IPS-18a (cell line): ENCODE measurements around the gene STK32B.

Source experiments
- H3K27ac ChIP-seq: one replicate; pipeline ENCODE4 v1.5.1; 2013; ENCODE audit warnings: low read length
- H3K27me3 ChIP-seq: one replicate; pipeline ENCODE4 v1.6.1; 2013; ENCODE audit warnings: mild to moderate bottlenecking, low read length; ENCODE audit not compliant: control insufficient read depth, insufficient read depth
- H3K36me3 ChIP-seq: one replicate; pipeline ENCODE4 v1.6.1; 2013; ENCODE audit warnings: low read depth, low read length; ENCODE audit not compliant: control insufficient read depth
- H3K4me1 ChIP-seq: one replicate; pipeline ENCODE4 v1.6.1; 2013; ENCODE audit warnings: low read depth, low read length; ENCODE audit not compliant: control insufficient read depth
- H3K4me3 ChIP-seq: one replicate; pipeline ENCODE4 v1.5.1; 2013; ENCODE audit warnings: low read length
- H3K9ac ChIP-seq: one replicate; pipeline ENCODE4 v1.6.1; 2013; ENCODE audit warnings: mild to moderate bottlenecking, low read length, moderate library complexity
- H3K9me3 ChIP-seq: one replicate; pipeline ENCODE4 v1.6.1; 2013; ENCODE audit warnings: low read depth, low read length; ENCODE audit not compliant: control insufficient read depth

STK32B gene

GRCh38 chr4:5470318-5471198 is 419.3 kb downstream of the STK32B start:
- H3K27ac ChIP-seq = no peak overlapping the region
- no peaks in the 10 kb centered on the region for H3K4me1 ChIP-seq
- H3K4me3 ChIP-seq = no peak overlapping the region
- no peaks in the 10 kb centered on the region for H3K36me3 ChIP-seq
- no peak overlapping the region for H3K9ac ChIP-seq
- no peaks in the 10 kb centered on the region for H3K9me3 ChIP-seq
- H3K27me3 ChIP-seq = no peaks in the 10 kb centered on the region

DNA sequence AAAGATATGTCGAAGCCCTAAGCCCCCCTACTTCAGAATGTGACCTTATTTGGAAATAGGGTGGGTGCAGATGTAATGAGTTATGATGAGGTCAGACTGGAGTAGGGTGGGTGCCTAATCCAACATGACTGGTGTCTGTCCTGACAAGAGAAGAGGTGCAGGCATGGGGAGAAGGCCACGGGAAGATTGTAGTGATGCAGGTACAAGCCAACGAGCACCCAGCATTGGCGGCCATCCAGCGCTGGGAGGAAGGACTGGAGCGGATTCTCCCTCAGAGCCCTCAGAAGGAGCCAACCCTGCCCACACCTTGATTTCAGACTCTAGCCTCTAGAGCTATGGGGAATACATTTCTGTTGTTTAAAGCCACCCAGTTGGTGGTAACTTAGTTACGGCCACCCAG is 419.9 kb downstream of the STK32B start:
- no peak overlapping the region for H3K4me3 ChIP-seq
- H3K36me3 ChIP-seq = no peaks in the 10 kb centered on the region
- no peaks in the 10 kb centered on the region for H3K27me3 ChIP-seq
- no peaks in the 10 kb centered on the region for H3K4me1 ChIP-seq
- H3K9ac ChIP-seq = no peak overlapping the region
- H3K9me3 ChIP-seq = no peaks in the 10 kb centered on the region
- no peak overlapping the region for H3K27ac ChIP-seq

- Histone ChIP-seq H3K36me3 (no peaks in the 10 kb centered on the region), H3K9ac (no peak overlapping the region)
These were observed 420.4 kb downstream of the STK32B start for GRCh38 chr4:5471691-5472090.

DNA sequence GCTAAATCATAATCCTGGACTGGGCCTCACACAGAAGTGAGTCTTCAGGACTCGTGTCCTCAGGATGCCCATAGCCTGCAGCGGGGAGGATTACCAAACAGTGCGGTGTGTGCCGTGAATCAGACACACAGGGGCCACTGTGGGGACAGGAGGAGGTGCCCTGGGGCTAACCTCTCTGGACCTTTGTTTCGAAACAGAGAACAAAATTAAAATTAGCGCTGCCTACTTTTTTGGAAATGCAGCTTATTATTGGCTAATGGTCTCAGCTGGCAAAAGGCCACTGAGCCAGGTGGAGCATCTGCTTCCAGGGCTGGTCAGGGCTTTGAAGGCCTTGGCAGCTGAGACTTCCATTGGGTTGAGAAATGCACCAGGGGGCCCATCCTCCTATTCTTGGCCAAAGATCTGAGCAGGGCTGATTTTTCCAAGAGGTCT is 420.9 kb downstream of the STK32B start:
- Histone ChIP-seq H3K4me3 (no peak overlapping the region), H3K27ac (no peak overlapping the region), H3K9ac (no peak overlapping the region), H3K36me3 (no peaks in the 10 kb centered on the region), H3K4me1 (no peaks in the 10 kb centered on the region), H3K9me3 (no peaks in the 10 kb centered on the region), H3K27me3 (no peaks in the 10 kb centered on the region)

More at GRCh38 chr4:5471691-5472090, 420.4 kb downstream of the STK32B start:
- Histone ChIP-seq H3K27ac (no peak overlapping the region), H3K9me3 (no peaks in the 10 kb centered on the region), H3K27me3 (no peaks in the 10 kb centered on the region), H3K4me1 (no peaks in the 10 kb centered on the region), H3K4me3 (no peak overlapping the region)

DNA sequence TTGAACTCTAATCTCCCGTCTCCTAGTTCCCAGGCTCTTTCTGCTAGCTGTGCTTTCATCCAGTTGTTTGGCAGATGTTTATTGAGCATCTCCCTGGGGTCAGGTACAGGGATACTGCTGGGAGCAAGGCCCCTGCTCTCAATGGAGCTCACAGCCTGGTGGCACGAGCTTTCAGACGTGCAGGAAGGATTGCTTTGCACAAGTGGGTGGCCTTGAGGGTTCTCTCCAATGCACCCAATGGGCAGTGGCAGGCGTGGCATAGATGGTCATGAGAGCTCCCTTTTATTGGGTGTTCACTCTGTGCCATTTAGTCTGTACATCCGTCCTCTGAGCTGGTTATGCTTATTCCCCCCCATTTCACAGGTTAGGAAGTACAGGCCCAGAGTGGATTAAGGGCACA is 421.8 kb downstream of the STK32B start:
- H3K27ac ChIP-seq = no peak overlapping the region
- H3K4me3 ChIP-seq = no peak overlapping the region
- H3K9me3 ChIP-seq = no peaks in the 10 kb centered on the region
- H3K4me1 ChIP-seq = no peaks in the 10 kb centered on the region
- no peaks in the 10 kb centered on the region for H3K36me3 ChIP-seq
- H3K9ac ChIP-seq = no peak overlapping the region
- no peaks in the 10 kb centered on the region for H3K27me3 ChIP-seq

DNA sequence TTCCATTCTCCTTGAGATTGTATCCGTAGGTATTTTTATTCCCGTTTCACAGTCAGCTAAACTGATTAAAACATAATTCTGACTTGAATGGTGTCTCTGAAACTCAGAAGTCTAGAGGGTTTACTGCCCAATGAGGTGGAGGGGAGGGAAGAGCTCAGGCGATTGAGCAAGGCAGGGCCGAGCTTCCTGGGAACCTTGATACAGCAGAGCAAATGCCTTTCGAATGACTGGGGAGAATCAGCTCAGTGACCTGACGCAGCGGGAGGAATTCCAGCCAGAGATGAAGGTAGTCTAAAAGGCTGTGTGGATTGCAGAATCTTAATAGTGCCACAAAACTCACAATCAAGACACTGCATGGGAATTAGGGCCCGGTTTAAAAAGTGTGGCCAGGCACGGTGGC is 423.5 kb downstream of the STK32B start:
- H3K4me3 ChIP-seq = no peak overlapping the region
- H3K4me1 ChIP-seq = no peaks in the 10 kb centered on the region
- H3K9ac ChIP-seq = no peak overlapping the region
- H3K36me3 ChIP-seq = no peaks in the 10 kb centered on the region
- no peaks in the 10 kb centered on the region for H3K9me3 ChIP-seq
- no peak overlapping the region for H3K27ac ChIP-seq
- no peaks in the 10 kb centered on the region for H3K27me3 ChIP-seq

- no peak overlapping the region for H3K9ac ChIP-seq
- H3K36me3 ChIP-seq = no peaks in the 10 kb centered on the region
- H3K4me1 ChIP-seq = no peaks in the 10 kb centered on the region
- no peaks in the 10 kb centered on the region for H3K9me3 ChIP-seq
- H3K4me3 ChIP-seq = no peak overlapping the region
- no peaks in the 10 kb centered on the region for H3K27me3 ChIP-seq
- H3K27ac ChIP-seq = no peak overlapping the region
These were observed 426.3 kb downstream of the STK32B start for GRCh38 chr4:5477613-5478012.

DNA sequence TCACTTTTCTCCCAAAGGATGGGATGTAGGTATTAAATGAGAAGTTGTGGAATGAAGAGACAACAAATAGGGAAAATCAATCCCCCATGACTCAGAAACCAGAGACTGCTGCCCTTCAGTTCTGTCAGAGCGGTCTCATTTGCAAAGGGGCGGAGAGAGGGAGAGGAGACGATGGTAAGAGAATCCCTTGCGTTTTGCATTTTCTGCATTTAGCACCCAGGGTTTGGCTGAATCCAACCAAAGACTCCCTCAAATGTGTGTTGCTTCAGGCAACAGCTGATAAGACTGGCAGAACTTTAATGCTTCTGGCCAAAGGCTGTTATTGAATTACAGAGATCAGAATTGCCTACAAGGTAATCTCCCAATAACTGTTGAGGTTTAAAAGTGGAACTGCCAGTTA is 426.9 kb downstream of the STK32B start:
- H3K27ac ChIP-seq = no peak overlapping the region
- no peaks in the 10 kb centered on the region for H3K4me1 ChIP-seq
- no peaks in the 10 kb centered on the region for H3K27me3 ChIP-seq
- H3K9ac ChIP-seq = no peak overlapping the region
- H3K36me3 ChIP-seq = no peaks in the 10 kb centered on the region
- H3K9me3 ChIP-seq = no peaks in the 10 kb centered on the region
- H3K4me3 ChIP-seq = no peak overlapping the region

GRCh38 chr4:5478697-5479096 is 427.4 kb downstream of the STK32B start:
- no peaks in the 10 kb centered on the region for H3K36me3 ChIP-seq
- no peaks in the 10 kb centered on the region for H3K9me3 ChIP-seq
- H3K27me3 ChIP-seq = no peaks in the 10 kb centered on the region
- H3K9ac ChIP-seq = no peak overlapping the region
- no peak overlapping the region for H3K27ac ChIP-seq
- no peaks in the 10 kb centered on the region for H3K4me1 ChIP-seq
- no peak overlapping the region for H3K4me3 ChIP-seq

- H3K27ac ChIP-seq = no peak overlapping the region
- no peaks in the 10 kb centered on the region for H3K9me3 ChIP-seq
- H3K4me1 ChIP-seq = no peaks in the 10 kb centered on the region
- H3K4me3 ChIP-seq = no peak overlapping the region
- no peak overlapping the region for H3K9ac ChIP-seq
- no peaks in the 10 kb centered on the region for H3K27me3 ChIP-seq
- H3K36me3 ChIP-seq = no peaks in the 10 kb centered on the region
These were observed 428.3 kb downstream of the STK32B start for GRCh38 chr4:5479518-5480060.

GRCh38 chr4:5488413-5488812 is 437.1 kb downstream of the STK32B start:
- H3K4me1 ChIP-seq = no peaks in the 10 kb centered on the region
- no peak overlapping the region for H3K9ac ChIP-seq
- peaks cover 7% of the 10 kb centered on the region for H3K9me3 ChIP-seq
- no peak overlapping the region for H3K27ac ChIP-seq
- H3K4me3 ChIP-seq = no peak overlapping the region
- no peaks in the 10 kb centered on the region for H3K27me3 ChIP-seq
- no peaks in the 10 kb centered on the region for H3K36me3 ChIP-seq

- Histone ChIP-seq H3K9me3 (peaks cover 7% of the 10 kb centered on the region), H3K27me3 (no peaks in the 10 kb centered on the region), H3K36me3 (no peaks in the 10 kb centered on the region), H3K9ac (no peak overlapping the region), H3K4me1 (no peaks in the 10 kb centered on the region), H3K27ac (no peak overlapping the region), H3K4me3 (no peak overlapping the region)
These were observed 438.0 kb downstream of the STK32B start for GRCh38 chr4:5489260-5489659.
